ENCODE measurements around the gene COX4I2. TPM values are rescaled to one million over a fixed set of nuclear protein-coding genes. Genes with fewer than 3 reads are reported as not detected.
A peak's percentile ranks its signal among the peaks of the same experiment; 100 is the strongest.
"Not testable (repeated sequence)": the region's sequence is repeated elsewhere in the genome, so short reads cannot be mapped to it uniquely, and the experiment has no call there.

The COX4I2 gene
- total RNA-seq, 3 donors from 2014 or later = 0.63 to 0.90 (median 0.76) TPM

DNA sequence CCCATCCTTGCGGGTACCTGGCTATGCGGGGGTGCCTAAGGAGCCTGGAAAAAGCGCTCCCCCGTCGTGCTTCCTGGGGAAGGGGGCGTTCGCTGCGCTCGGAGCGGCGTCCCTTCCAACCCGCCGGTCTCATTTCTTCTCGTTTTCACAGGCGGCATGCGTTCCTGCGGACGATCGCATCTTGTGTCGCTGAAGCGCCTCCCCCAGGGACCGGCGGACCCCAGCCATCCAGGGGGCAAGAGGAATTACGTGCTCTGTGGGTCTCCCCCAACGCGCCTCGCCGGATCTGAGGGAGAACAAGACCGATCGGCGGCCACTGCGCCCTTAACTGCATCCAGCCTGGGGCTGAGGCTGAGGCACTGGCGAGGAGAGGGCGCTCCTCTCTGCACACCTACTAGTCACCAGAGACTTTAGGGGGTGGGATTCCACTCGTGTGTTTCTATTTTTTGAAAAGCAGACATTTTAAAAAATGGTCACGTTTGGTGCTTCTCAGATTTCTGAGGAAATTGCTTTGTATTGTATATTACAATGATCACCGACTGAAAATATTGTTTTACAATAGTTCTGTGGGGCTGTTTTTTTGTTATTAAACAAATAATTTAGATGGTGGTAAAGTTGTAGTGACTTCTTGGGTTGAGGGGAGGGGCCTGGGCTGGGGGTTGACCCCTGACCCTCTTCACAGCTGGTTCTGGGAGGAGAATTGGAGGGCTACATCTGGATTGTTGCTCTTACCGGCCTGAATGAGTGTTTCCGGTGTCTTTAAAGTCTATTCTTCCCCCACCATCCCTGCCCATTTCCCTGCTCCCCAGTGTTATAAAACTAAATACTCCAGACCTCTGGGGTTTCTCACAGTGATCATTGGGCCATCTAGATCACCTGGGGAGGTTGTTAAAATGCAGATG, 31.6 kb upstream of the COX4I2 start:
- DNase-seq (peak; percentile 46 to 66 (median 66)), ATAC-seq (no peak)

GRCh38 chr20:31606804-31607639, 30.7 kb upstream of the COX4I2 start:
- ATAC-seq (no peak), DNase-seq (peak; percentile 58 to 63 (median 60))
- TF ChIP-seq, protein P1, sequence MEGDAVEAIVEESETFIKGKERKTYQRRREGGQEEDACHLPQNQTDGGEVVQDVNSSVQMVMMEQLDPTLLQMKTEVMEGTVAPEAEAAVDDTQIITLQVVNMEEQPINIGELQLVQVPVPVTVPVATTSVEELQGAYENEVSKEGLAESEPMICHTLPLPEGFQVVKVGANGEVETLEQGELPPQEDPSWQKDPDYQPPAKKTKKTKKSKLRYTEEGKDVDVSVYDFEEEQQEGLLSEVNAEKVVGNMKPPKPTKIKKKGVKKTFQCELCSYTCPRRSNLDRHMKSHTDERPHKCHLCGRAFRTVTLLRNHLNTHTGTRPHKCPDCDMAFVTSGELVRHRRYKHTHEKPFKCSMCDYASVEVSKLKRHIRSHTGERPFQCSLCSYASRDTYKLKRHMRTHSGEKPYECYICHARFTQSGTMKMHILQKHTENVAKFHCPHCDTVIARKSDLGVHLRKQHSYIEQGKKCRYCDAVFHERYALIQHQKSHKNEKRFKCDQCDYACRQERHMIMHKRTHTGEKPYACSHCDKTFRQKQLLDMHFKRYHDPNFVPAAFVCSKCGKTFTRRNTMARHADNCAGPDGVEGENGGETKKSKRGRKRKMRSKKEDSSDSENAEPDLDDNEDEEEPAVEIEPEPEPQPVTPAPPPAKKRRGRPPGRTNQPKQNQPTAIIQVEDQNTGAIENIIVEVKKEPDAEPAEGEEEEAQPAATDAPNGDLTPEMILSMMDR (IDR thresholded peaks at IDR 0.05) = no peak
- intact Hi-C loops (cut with DNase I, micrococcal nuclease) = no loop called here
- H3K9me3 ChIP-seq = no peaks in the 10 kb centered on the region
- peak overlapping the region; percentile 60 for H3K4me3 ChIP-seq
- peaks cover 53% of the 10 kb centered on the region for H3K4me1 ChIP-seq (ENCODE audit: low read depth)
- H3K36me3 ChIP-seq (ENCODE audit: low read depth) = peaks cover 2% of the 10 kb centered on the region

More for the DNA sequence above, 31.6 kb upstream of the COX4I2 start:
- H3K4me3 ChIP-seq = peak overlapping the region; percentile 60
- peaks cover 2% of the 10 kb centered on the region for H3K36me3 ChIP-seq (ENCODE audit: low read depth)
- TF ChIP-seq, protein P1 (IDR thresholded peaks at IDR 0.05) = no peak
- H3K9me3 ChIP-seq = no peaks in the 10 kb centered on the region
- H3K4me1 ChIP-seq (ENCODE audit: low read depth) = peaks cover 48% of the 10 kb centered on the region
- intact Hi-C loops (cut with DNase I, micrococcal nuclease) = no loop called here

GRCh38 chr20:31607640-31608250, 30.0 kb upstream of the COX4I2 start:
- Histone ChIP-seq H3K36me3 (ENCODE audit: low read depth) (peaks cover 2% of the 10 kb centered on the region), H3K9me3 (no peaks in the 10 kb centered on the region), H3K4me1 (ENCODE audit: low read depth) (peaks cover 57% of the 10 kb centered on the region), H3K4me3 (no peak overlapping the region)
- DNase-seq = no peak
- ATAC-seq = no peak
- TF ChIP-seq, protein P1 (IDR thresholded peaks at IDR 0.05) = no peak
- intact Hi-C loops (cut with DNase I, micrococcal nuclease) = no loop called here

GRCh38 chr20:31608251-31608945, 29.3 kb upstream of the COX4I2 start:
- Histone ChIP-seq H3K9me3 (no peaks in the 10 kb centered on the region), H3K36me3 (ENCODE audit: low read depth) (peaks cover 2% of the 10 kb centered on the region), H3K4me3 (no peak overlapping the region), H3K4me1 (ENCODE audit: low read depth) (peaks cover 54% of the 10 kb centered on the region)
- TF ChIP-seq, protein P1 (IDR thresholded peaks at IDR 0.05) = no peak
- DNase-seq (peak; percentile 91 to 93 (median 92)), ATAC-seq (peak; percentile 45)
- intact Hi-C loops (cut with DNase I, micrococcal nuclease) = no loop called here

DNA sequence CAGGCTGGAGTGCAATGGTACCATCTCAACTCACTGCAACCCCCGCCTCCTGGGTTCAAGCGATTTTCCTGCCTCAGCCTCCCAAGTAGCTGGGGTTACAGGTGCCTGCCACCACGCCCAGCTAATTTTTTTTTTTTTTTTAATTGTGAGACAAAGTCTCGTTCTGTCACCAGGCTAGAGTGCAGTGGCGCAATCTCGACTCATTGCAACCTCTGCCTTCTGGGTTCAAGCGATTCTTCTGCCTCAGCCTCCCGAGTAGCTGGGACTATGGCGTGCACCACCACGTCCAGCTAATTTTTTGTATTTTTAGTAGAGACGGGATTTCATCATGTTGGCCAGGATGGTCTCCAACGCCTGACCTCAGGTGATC, 25.5 kb upstream of the COX4I2 start:
- DNase-seq = peak in 1 of 3 donors; percentile 43
- not testable (repeated sequence) for H3K9me3 ChIP-seq; H3K36me3 ChIP-seq (ENCODE audit: low read depth); ATAC-seq; H3K4me3 ChIP-seq
- peaks cover 41% of the 10 kb centered on the region for H3K4me1 ChIP-seq (ENCODE audit: low read depth)
- intact Hi-C loops (cut with DNase I, micrococcal nuclease) = loop anchor here (2.0 to 5.0 kb wide), 2 partner anchors 45 to 49 kb away; no protein-coding TSS in a partner anchor

Measured in mucosa of descending colon (tissue), 3 donors.